Putamen (tissue), 1 donor: ENCODE data around the gene PHF12.
A peak's percentile ranks its signal among the peaks of the same experiment; 100 is the strongest.
"Not testable (repeated sequence)": the region's sequence is repeated elsewhere in the genome, so short reads cannot be mapped to it uniquely, and the experiment has no call there.

Experiments used
- DNase-seq: peaks from one replicate; pipeline ENCODE4 v3.0.0-alpha.2; 2016; ENCODE audit warnings: low spot score

Gene PHF12

DNA sequence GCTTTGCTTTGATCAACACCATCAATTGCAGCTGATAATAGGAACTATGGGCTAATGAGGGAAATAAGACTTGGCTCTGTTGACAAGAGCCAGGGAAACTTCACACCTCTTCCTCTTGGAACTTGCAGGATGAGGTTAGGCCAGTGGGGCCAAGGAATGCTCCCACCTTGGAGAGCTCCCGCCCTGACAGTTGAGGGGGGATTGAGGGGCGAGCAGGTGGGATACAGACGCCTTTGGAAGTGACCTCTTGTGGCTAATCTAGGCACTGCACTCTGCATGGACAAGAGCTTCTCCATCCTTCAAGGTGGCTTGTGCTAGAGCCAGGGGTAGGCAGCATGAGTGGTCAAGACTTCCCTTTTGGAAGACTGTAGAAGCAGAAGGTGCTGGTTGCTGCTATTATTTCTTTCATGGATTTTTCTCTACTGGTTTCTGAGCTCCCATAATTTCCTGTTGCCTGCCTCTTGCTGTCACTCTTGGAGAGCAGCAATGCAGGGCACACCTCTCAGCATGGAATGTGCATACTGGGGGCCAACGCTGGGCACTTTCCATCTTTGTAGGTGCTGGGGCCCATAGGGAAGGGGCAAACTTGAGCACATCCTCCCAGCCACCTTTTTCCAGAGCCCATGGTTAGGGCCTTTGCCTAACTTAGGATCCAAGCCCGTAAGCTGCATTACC, 2.3 kb upstream of the PHF12 start:
- DNase-seq: no peak

DNA sequence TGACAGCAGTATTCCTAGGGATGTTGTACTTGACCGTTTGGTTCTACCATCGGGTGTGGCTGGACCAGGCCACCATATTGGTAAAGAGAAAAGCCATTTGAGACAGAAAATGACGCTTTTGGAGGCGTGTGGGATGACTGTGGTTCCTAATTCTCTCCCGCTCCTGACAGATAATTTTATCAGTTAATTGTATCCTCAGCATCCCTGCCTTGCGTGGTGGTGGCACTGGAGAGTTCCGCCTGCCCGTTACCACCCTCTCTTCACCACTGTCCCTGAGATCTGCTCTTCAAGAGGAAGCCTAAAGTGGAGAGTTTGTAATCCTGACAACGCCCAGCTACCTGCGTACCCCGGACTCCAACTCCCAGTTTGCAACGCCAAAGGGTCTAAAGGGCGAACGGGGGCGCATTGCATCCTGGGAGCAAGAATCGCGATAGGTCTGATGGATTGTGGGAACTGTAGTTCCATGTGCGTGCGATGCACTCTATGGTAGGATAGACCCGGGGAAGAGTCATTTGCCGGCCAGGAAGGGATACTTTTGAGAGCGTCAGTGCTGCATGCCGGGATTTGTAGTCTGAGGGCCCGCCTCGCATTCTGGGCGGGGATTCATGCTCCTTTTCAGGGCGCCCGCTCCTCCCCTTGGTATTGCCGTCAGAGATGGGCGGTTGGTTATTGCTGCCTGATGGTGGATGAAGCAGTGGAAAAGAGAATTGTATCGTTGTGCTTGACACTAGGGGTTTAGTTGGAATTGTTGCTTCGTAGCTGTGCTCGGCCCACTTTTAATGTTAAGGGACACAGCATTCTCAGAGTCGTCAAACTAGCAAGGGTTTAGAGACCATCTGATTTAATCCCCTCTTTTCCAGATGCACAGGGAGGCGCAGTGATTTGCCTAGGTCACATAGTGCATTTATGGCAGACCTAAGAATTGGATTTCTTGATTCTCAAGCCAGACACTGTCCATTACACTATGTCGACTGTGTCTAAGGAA, 965 bp upstream of the PHF12 start:
- peak; percentile 100 for DNase-seq

DNA sequence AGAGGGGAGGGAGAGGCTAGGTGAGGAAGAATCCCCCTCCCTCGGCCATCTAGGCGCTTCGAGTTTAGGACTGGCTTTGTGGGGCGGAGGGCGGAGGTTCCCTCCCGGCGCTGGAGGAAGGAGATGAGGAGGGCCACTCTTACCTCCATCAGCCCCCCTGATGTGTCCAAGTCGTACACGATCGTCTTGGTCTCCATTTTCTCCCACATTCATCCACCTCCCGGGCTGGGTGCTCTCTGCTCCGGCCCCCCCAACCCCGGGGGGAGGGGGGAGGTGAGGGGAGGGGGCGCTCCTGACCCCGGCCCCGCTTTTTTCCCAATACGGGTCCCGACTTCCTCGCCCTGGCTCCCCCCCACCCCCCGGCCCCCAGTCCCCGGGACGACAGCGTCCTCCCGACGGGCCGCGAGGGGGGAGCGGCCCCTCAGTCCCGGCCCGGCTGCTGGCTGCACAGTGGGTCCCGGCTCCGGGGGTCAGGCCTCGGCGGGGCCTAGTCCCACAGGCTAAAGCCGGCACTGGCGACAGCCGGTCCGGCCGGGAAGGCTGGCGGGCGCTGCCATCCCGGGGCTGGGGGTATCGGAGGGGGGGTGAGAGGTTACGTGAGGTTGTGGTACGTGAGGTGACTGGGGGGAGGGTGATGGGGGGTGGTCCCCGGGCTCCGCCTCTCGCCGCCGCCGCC, 428 bp downstream of the PHF12 start:
- no peak for DNase-seq

DNA sequence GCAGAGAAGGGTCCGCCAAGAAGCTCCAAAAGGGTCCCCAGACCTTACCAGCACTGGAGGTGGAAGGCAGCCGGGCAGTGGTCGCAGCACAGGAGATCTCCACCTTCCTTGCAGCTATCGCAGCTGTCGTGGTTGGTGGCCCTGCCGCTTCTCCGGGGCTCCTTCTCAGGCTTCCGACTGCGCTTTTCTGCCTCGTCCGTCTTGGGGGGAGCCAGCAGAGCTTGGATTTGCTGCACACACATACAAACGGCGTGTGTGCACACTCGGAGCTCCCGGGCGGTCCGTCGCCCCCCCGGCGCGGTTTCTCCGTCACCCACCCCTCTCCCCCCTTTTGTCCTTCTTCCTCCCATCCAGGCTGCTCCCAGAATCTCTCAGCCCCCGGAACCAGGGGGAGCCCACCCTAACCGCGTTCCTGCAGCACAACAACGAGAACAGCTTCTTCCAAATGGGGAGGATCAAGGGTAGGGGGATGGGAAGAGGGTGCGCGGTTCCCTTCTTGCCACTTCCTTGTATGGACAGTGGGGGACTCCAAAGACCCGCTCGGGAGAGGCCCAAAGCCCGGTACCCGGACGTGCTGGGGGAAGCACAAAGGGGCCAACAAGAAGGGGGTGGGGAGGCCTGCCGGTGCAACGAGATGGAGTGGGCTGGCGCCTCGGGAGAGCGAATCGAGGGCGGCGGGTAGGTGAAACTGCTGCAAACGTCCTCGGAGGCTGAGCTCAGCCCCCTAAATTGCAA, 1.1 kb downstream of the PHF12 start:
- peak; percentile 61 for DNase-seq

DNA sequence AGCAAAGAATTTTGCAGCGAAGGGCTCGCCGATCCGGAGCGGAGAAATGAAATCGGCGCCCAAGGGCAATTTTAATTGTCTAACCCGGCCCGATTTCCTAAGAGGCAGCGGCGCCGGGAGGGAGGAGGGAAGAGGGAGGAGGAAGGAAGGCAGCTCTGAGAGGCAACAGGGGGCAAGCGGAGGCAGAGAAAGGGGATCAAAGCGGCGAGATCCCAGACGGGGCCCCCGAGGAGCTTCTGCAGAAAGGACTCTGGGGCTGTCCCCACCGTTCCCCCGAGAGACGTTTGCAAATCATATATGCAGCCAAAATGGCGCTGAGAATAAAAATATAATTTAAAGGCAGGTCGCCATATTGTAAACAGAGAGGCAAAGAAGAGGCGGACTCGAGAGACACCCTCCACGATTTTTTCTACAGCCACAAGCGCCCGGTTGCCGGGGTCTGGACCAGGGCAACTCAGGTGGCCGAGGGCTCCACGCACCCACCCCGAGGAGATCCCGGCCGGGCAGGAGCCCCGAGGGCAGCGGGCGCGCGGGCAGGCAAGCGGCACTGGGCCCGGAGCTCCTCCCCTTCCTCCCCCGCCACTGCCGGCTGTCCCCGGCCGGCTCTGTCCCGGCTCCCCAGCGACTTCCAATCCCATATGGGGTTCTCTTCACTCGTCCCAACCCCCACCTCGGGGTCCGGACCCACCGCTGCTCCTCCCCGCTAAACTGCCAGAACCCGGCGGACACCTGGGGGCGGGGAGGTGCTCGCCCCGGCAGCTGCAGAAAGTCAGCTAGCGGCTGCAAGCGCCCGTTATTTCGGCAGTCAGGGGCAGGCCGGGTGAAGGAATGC, 1.9 kb downstream of the PHF12 start:
- DNase-seq: peak; percentile 68

DNA sequence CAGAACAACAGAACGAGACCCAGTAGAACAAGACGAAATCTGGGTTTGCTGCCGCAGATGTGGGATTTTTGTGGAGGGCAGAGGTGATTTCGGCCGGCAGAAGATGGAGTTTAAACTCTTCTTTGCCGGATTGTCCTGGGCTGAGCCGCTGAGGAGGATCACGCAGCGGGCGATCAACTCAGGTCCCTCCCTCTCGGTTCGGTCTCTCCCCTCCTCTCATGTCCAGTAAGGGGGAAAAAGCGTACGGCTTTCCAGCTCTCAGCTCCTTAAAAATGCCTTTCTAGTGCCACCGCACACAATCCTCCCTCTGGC, 2.5 kb downstream of the PHF12 start:
- DNase-seq: no peak

DNA sequence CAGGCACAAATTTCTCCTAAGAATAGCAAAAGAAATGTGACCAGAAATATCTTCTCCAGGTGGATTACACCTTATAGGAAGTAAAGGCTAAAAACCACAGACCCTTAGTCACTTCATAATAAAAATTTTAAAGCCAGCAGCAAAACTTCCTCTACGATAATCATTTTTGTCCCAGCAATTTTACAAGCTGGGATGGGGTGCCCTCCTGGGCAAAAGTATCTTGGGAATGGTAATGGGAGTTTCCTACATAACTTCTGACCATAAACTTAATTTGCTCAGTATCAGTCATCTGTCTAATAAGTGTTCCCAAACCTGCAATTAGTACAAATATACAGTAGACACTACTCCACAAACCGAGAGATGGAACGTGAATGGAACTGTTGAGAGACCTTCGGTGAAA, 3.0 kb downstream of the PHF12 start:
- no peak for DNase-seq

DNA sequence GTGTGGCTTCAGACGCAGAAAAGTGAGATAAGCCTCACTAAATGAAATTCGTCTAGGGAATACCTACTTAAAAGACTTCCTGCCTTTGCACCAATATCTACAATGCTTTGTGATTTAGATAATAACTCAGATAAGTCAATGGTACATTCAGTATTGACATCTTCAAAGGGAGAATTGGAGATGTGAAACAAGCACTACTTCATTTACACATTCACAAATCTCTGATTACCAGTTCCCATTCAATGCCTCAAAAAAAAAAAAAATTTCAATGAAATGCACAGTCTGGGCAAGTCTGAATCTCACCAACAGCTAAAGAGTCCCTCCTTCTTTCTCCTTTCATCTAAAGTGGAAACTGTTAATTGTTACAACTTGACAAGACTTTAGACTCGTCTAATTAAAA, 3.7 kb downstream of the PHF12 start:
- DNase-seq: no peak

DNA sequence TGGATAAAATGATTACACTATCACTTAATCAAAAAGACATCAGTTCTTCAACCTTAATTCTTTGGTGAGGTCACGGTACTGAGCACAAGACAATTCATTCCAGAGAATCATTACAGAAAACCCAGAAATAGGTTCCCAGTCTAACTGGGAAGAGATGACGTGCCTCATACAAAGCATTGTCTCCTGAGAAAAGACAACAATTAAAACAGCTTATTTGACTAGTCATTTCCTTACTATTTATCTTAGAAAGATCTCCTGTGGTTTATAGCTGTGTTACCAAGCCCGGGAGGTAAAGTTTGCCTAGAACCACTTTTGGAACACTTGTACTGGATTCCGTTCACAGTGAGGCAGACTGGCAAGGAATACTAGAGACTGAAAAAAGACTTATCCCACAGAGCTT, 5.1 kb downstream of the PHF12 start:
- no peak for DNase-seq

DNA sequence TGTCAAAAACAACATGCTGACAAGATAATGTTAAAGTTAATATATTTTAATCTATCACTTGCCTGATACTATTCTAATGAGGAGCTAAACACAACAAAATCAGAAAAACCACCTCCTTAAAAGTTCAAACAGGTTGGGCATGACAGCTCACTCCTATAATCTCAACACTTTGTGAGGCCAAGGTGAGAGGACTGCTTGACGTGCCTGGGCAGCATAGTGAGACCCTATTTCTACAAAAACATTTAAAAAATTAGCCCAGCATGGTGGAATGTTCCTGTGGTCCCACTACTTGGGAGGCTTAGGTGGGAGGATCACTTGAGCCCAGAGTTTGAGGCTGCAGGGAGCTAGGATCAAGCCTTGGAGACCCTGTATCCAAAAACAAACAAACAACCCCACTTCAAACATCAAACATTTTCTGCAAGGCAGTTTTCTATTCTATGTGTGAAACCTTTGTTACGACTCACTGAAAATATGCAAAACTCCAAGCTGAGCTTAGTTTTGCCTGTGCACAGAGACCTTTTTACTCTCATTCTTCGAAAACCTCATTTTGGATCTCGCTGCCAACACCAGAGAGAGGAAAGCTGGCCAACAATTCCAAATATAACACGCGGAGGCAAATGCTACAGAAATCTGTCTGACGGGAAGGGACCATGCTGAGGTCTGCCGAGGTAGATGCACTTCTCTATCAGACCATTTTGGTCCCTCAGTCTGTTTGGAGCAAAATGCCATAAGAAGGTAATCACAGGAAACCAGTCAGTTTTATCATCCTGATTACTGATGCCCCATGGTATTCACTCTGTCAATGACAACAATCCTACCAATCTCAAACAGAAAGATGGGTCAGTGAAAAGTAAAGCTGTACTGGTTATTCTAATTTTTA, 6.2 kb downstream of the PHF12 start:
- DNase-seq: no peak

DNA sequence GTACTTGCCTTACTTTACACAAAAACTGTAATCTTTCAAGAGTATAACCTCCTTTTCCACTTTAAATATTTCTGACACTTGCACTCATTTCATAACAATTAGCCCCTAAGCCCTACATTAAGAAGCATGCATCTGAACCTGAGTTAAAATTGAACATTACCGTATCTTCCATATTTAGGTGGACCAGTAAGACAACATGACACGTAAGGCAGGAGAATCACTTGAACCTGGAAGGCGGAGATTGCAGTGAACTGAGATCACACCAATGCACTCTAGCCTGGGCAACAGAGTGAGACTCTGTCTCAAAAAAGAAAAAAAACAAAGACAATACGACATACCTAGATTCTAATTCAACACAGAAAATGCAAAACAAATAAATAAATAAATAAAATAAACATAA, 7.0 kb downstream of the PHF12 start:
- DNase-seq: no peak

DNA sequence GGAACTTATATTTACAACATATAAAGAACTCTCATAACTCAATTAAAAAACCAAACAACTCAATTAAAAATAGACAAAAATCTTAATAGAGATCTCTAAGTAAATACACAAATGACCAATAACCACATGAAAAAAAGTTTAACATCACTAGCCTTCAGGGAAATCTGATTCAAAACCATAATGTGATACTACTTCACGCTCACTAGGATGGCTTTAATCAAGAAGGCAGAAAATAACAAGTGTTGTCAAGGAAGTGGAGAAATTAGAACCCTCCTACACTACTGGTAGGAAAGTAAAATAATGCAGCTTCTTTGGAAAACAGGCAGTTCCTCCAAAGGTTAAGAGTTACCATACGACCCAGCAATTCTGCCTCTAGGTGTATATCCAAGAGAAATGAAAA, 8.4 kb downstream of the PHF12 start:
- DNase-seq: no peak

DNA sequence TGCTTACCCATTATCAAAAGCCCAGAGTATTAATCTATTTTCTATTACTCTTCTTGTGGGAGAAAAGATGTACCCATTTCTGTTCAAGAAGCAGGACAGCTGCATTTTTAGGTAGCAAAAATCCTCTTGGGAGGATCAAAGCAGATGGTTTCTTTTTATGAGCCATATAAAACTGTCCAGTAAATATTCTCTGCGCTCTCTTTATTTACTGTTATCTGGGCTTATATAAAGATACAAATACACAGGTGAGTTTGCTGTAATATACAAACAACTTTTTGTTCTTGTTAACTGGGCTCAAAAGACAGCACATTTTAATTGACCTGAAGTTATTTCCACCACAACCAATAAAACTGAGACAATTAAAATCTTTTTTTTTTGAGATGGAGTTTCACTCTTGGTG, 10.1 kb downstream of the PHF12 start:
- DNase-seq: no peak

DNA sequence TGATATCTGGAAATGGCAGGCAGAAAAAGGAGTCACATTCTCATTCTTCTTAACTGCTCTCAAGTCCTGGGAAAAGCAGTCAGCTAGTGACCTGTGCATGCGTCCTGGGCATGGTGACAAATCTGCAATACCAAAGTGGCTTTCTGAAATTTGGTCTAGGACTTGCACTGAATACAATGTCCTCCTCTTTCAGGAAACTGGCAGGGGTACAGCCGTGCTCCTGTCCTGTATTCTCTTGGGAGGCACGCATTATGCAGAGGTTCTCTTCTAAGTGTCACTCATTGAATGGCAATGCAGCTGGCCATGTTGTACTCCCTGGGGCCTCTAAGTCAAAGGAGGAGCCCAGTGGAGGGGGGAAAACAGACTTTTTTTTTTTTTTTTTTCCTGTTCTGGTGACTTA, 10.6 kb downstream of the PHF12 start:
- no peak for DNase-seq

DNA sequence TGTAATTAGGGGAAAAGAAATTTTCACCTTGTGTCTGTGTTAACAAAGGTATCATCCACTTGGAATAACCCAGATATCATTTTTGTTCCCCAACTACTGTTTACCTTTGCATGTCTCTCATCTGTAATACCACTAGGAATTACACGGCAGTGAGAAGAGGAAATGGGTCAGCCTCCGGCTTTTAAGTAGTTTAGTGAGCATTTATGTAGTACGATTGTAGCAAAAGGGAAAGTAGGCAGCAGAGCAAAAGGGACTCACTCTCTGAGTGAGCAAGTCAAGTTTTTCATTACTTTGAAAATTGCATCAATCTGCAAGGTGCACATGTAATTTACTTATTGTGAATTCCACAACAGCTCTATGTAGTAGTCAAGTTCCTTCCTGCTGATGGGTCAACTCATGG, 11.2 kb downstream of the PHF12 start:
- no peak for DNase-seq

DNA sequence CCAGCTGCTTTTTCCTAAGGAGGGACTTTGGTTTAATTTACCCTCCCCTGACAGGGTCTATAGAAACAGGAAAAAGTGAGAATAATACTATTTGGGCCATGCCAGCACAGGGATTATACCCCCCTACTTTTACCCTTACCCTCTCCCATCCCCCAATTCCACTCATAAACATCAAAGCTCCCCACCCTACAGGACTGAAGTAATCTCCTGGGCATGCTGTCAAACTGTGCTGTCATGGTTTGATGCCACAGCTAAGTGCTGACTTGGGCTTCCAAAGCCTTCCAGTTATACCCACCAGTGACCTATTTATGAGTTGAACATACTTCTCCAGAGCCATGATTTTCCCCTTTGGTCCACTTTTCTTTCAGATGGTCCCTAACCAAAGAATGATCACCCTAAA, 12.8 kb downstream of the PHF12 start:
- DNase-seq: peak; percentile 67

DNA sequence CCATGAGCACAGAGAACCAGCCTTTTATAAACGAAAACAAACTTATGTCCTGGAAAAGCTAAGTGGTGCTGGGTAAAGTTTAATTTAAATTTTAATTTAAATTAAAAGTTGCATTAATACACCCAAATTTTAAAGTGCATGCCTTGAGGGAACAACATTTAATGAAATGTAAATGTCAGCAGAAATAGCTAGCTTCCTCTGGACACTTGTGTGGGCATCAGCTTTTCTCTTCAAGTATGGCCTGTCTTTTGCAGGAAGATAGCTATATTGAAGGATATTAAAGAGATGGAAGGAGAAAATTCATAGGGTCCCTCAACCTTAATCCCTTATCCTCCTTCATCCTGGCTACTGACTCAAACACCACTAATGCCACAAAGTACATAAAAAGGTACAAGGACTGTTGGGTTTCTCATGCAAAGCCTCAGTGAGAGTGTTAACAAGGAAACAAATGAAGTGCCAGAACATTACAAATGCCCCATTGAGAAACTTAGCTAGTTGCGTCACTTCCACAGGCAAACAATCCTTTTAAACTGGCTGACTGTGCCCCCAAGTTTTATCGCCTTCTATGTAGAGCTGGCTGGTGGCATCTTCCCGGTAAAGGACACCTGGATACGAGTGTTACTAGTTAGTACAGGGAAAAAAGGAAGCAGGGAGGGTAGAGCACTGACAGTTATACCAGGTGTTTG, 14.1 kb downstream of the PHF12 start:
- peak; percentile 90 for DNase-seq

DNA sequence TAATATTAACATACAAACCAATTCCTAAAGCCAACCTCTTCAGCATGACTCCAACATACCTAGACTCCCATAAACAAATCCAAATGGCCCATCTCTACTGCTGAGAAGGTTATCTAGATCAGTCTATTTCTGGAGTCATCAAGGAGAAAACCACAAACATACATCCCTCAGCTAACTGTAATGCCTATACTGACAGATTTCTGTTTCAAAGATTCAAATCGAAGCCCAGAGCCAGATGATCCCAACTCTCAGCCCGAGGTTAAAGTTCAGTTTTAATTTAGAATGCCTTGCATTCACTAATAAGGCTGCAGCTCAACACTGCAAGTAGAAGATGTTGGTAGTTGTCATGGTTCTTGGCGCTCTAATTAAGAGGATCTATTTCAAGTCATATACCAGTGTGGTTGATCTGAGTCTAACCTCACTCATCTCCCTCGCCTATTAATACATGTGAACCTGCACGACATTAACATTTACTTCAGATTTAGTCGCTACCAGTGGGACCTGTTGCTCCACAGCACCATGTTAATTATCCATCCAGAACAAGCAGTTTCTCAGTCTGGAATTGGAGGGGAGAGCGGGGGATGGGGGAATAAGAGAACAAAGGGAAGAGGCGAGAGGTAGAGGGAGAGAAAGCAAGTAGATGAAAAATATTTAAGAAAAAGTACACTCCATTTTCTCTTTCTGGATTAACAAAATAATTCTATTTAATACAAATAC, 15.4 kb downstream of the PHF12 start:
- no peak for DNase-seq

DNA sequence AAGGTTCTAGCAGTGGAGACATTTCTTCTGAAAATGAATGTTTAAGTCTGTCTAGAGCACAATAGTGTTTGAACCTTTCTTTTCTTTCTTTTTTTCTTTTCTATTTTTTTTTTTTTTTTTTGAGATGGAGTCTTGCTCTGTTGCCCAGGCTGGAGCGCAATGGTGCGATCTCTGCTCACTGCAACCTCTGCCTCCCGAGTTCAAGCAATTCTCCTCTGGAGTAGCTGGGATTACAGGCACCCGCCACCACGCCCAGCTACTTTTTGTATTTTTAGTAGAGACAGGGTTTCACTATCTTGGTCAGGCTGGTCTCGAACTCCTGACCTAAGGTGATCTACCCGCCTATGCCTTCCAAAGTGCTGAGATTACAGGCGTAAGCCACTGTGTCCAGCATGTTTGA, 16.8 kb downstream of the PHF12 start:
- not testable (repeated sequence) for DNase-seq
